HCT116 (cell line): ENCODE results near the gene SLC44A1. TPM values are rescaled to one million over a fixed set of nuclear protein-coding genes. Genes with fewer than 3 reads are reported as not detected.
A peak's percentile ranks its signal among the peaks of the same experiment; 100 is the strongest.

Experiments used
- ATAC-seq: fragments of 200-7000 bp; cut with Tn5 transposase; 2 replicates; pipeline ENCODE4 v1.9.1; 2020; ENCODE audit warnings: mild to moderate bottlenecking, moderate library complexity
- BruUV-seq: library from RNA; stranded (reverse); fragments of 400-500 nt; replicated peaks from 2 replicates; lab custom pipeline; 2021; lab: Mats Ljungman, UMichigan
- CTCF ChIA-PET: fragments of 300-600 bp; sonication (Branson Sonifier 250); formaldehyde crosslinking; loops from one replicate; lab custom pipeline; 2021; ENCODE audit warnings: antibody characterized with exemption; lab: Charles Lee
- POLR2A ChIA-PET: fragments of 300-600, 350-600 bp; sonication (Branson Sonifier 250); formaldehyde crosslinking; loops from one replicate; lab custom pipeline; 2021; ENCODE audit warnings: antibody characterized with exemption; lab: Charles Lee
- RAD21 ChIA-PET, 2 experiments: fragments of 300-600 bp; sonication (Branson Sonifier 250); formaldehyde crosslinking; loops; one replicate each; lab custom pipeline; 2023; ENCODE audit warnings: low total read pairs in 2 of 2; ENCODE audit not compliant: uncharacterized antibody in 2 of 2, unreplicated experiment in 2 of 2, low non-redundant PET in 1 of 2; lab: Charles Lee
- DNase-seq: peaks from one replicate; pipeline ENCODE4 v3.0.0-alpha.2; 2010; ENCODE audit warnings: low read depth, low spot score
- H2AFZ ChIP-seq: fragments of 200-600 bp; shearing (Covaris generic), sonication (generic); 2 replicates; pipeline ENCODE4 v1.6.1; 2017; ENCODE audit warnings: low read depth, mixed run types, mixed read lengths, antibody characterized with exemption, low read length; ENCODE audit not compliant: poor library complexity, severe bottlenecking
- H3K27ac ChIP-seq: 2 replicates; pipeline ENCODE4 v1.5.1; 2012; ENCODE audit warnings: low read depth, low read length
- H3K27me3 ChIP-seq: fragments of 200-600 bp; sonication (generic); 2 replicates; pipeline ENCODE4 v1.6.1; 2016; ENCODE audit warnings: mixed run types, low read length, mixed read lengths; ENCODE audit not compliant: insufficient read depth
- H3K36me3 ChIP-seq, 2 experiments: fragments of 200-500 bp in 1 of 2; fragments of 200-600 bp in 1 of 2; sonication (Bioruptor generic) in 1 of 2; sonication (generic) in 1 of 2; 2 replicates each; pipeline versions ENCODE4 v1.5.1 to v1.6.1; 2014 to 2016; ENCODE audit warnings: low read length in 2 of 2, inconsistent platforms in 1 of 2, mixed read lengths in 1 of 2, mixed run types in 1 of 2; ENCODE audit not compliant: insufficient read depth in 2 of 2, control insufficient read depth in 1 of 2
- H3K4me1 ChIP-seq, 2 experiments: fragments of 200-600 bp in 1 of 2; sonication (generic) in 1 of 2; 2 replicates each; pipeline versions ENCODE4 v1.5.1 to v1.6.1; 2012 to 2017; ENCODE audit warnings: low read length in 2 of 2, inconsistent platforms in 1 of 2, mild to moderate bottlenecking in 1 of 2, mixed read lengths in 1 of 2, mixed run types in 1 of 2, moderate library complexity in 1 of 2; ENCODE audit not compliant: insufficient read depth in 2 of 2, control insufficient read depth in 1 of 2
- H3K4me2 ChIP-seq: fragments of 200-600 bp; sonication (generic); 2 replicates; pipeline ENCODE4 v1.6.1; 2017; ENCODE audit warnings: mixed run types, low read length, mixed read lengths
- H3K4me3 ChIP-seq, 2 experiments: fragments of 200-600 bp in 1 of 2; sonication (generic) in 1 of 2; replicated peaks in 1 of 2; 2 replicates each; pipeline ENCODE4 v1.5.1; 2011 to 2016; ENCODE audit warnings: low read length in 2 of 2, control low read depth in 1 of 2, low read depth in 1 of 2, mild to moderate bottlenecking in 1 of 2, mixed read lengths in 1 of 2, mixed run types in 1 of 2
- H3K79me2 ChIP-seq: fragments of 200-600 bp; sonication (generic); 2 replicates; pipeline ENCODE4 v1.6.1; 2017; ENCODE audit warnings: mild to moderate bottlenecking, mixed run types, low read length, moderate library complexity, mixed read lengths; ENCODE audit not compliant: insufficient read depth
- H3K9ac ChIP-seq: fragments of 200-600 bp; sonication (generic); 2 replicates; pipeline ENCODE4 v1.6.1; 2016; ENCODE audit warnings: low read length, mixed read lengths
- H3K9me2 ChIP-seq: fragments of 200-600 bp; sonication (generic), shearing (Covaris generic); 2 replicates; pipeline ENCODE4 v1.6.1; 2017; ENCODE audit warnings: mixed run types, mild to moderate bottlenecking, moderate library complexity; ENCODE audit not compliant: insufficient read depth
- H3K9me3 ChIP-seq, 2 experiments: fragments of 200-500 bp in 1 of 2; fragments of 200-600 bp in 1 of 2; sonication (Bioruptor generic) in 1 of 2; sonication (generic) in 1 of 2; 2 replicates each; pipeline ENCODE4 v1.6.1; 2014 to 2017; ENCODE audit warnings: low read length in 2 of 2, mixed read lengths in 2 of 2, inconsistent platforms in 1 of 2, low read depth in 1 of 2, mild to moderate bottlenecking in 1 of 2, mixed run types in 1 of 2, moderate library complexity in 1 of 2; ENCODE audit not compliant: control insufficient read depth in 1 of 2, insufficient read depth in 1 of 2
- H4K20me1 ChIP-seq: fragments of 200-600 bp; sonication (generic), shearing (Covaris generic); 2 replicates; pipeline ENCODE4 v1.6.1; 2017; ENCODE audit warnings: mixed run types, mild to moderate bottlenecking, moderate library complexity; ENCODE audit not compliant: insufficient read depth
- CEBPB ChIP-seq: IDR thresholded peaks from 2 replicates; pipeline ENCODE4 v1.6.1; 2012; ENCODE audit warnings: low read depth
- CTCF ChIP-seq, 3 experiments: fragments of 200-600 bp in 1 of 3; sonication (generic) in 1 of 3; IDR thresholded peaks in 2 of 3; conservative IDR thresholded peaks in 1 of 3; 2 replicates each; pipeline ENCODE4 v1.5.1; 2012 to 2017; ENCODE audit warnings: low read depth in 2 of 3, low read length in 2 of 3, antibody characterized with exemption in 1 of 3, borderline replicate concordance in 1 of 3, control low read depth in 1 of 3, mild to moderate bottlenecking in 1 of 3, mixed read lengths in 1 of 3, mixed run types in 1 of 3, moderate library complexity in 1 of 3; ENCODE audit not compliant: insufficient read depth in 1 of 3
- ELF1 ChIP-seq: IDR thresholded peaks from 2 replicates; pipeline ENCODE4 v1.6.1; 2012; ENCODE audit warnings: low read depth, borderline replicate concordance
- JUND ChIP-seq: IDR thresholded peaks from 2 replicates; pipeline ENCODE4 v1.6.1; 2012
- MAX ChIP-seq: IDR thresholded peaks from 2 replicates; pipeline ENCODE4 v1.6.1; 2012
- RAD21 ChIP-seq: IDR thresholded peaks from 2 replicates; pipeline ENCODE4 v1.6.1; 2012; ENCODE audit warnings: low read depth, mild to moderate bottlenecking
- REST ChIP-seq: IDR thresholded peaks from 2 replicates; pipeline ENCODE4 v1.6.1; 2012; ENCODE audit warnings: low read depth
- SIN3A ChIP-seq: IDR thresholded peaks from 2 replicates; pipeline ENCODE4 v1.6.1; 2012; ENCODE audit warnings: low read depth
- SP1 ChIP-seq: IDR thresholded peaks from 2 replicates; pipeline ENCODE4 v1.6.1; 2012; ENCODE audit warnings: low read depth
- SRF ChIP-seq: IDR thresholded peaks from 2 replicates; pipeline ENCODE4 v1.6.1; 2012; ENCODE audit warnings: low read depth
- YY1 ChIP-seq: IDR thresholded peaks from 2 replicates; pipeline ENCODE4 v1.6.1; 2011; ENCODE audit warnings: low read length, low read depth, moderate library complexity, mild to moderate bottlenecking; ENCODE audit not compliant: insufficient replicate concordance; ENCODE audit errors: extremely low read depth
- ZBTB33 ChIP-seq: IDR thresholded peaks from 2 replicates; pipeline ENCODE4 v1.6.1; 2011; ENCODE audit warnings: mild to moderate bottlenecking, low read length, moderate library complexity; ENCODE audit not compliant: insufficient replicate concordance; ENCODE audit errors: extremely low read depth
- ZNF274 ChIP-seq: fragments of 200-500 bp; sonication (Bioruptor generic); IDR thresholded peaks from 2 replicates; pipeline ENCODE4 v1.6.1; 2014; ENCODE audit warnings: mild to moderate bottlenecking, low read depth, low read length, inconsistent platforms
- intact Hi-C: fragments of 100-400 bp; cut with micrococcal nuclease; formaldehyde crosslinking; loops from 2 replicates; pipeline ENCODE4 v1.10.0; 2022
- total RNA-seq: library from RNA; stranded (reverse); gene quantifications from one replicate; pipeline ENCODE4 v1.2.1, GENCODE V29; 2021; ENCODE audit not compliant: unreplicated experiment

The SLC44A1 gene
- total RNA-seq, 1 experiment from 2014 or later, result 44.1 TPM

GRCh38 chr9:105473221-105473620 is 228.8 kb downstream of the SLC44A1 start (continued):
- TF ChIP-seq REST (no peak), SIN3A (no peak), SRF (no peak), SP1 (no peak)

- RAD21 ChIA-PET, result no interaction called here
- H3K4me2 ChIP-seq, result no peak overlapping the region
- intact Hi-C loops, result no loop called here
- no peak for DNase-seq
- POLR2A ChIA-PET, result no interaction called here
- no peaks in the 10 kb centered on the region for H3K9me2 ChIP-seq
- BruUV-seq, result no TSS peak
- H3K79me2 ChIP-seq, result no peaks in the 10 kb centered on the region
- H3K27ac ChIP-seq, result no peak overlapping the region
- peak; percentile 71 for ATAC-seq
- no peaks in the 10 kb centered on the region for H4K20me1 ChIP-seq
- H3K9ac ChIP-seq, result no peak overlapping the region
- CTCF ChIA-PET, result interaction anchor here (1.0 kb wide), 1 partner anchor 12 kb away, joined by 3 read pairs; no protein-coding TSS in a partner anchor
- H3K4me1 ChIP-seq, result no peaks in the 10 kb centered on the region
- no peak overlapping the region for H3K4me3 ChIP-seq
- no peaks in the 10 kb centered on the region for H3K27me3 ChIP-seq
- no peak overlapping the region for H2AFZ ChIP-seq
- peaks cover 0 to 3% of the 10 kb centered on the region in 2 experiments; a peak in 1 of 4 replicates for H3K36me3 ChIP-seq
- no peaks in the 10 kb centered on the region for H3K9me3 ChIP-seq
- TF ChIP-seq ELF1, result no peak
- TF ChIP-seq YY1, result no peak
- TF ChIP-seq REST, result no peak
- TF ChIP-seq ZBTB33, result no peak
- peak; percentile 21; the same call in 1 of the 2 replicates for TF ChIP-seq RAD21
- no peak for TF ChIP-seq ZNF274
- TF ChIP-seq MAX, result no peak
- TF ChIP-seq CTCF (IDR thresholded peaks at IDR 0.05 in 2 of 3, conservative IDR thresholded peaks at IDR 0.05 in 1 of 3; ENCODE audit: borderline replicate concordance in 1 of 3, insufficient read depth in 1 of 3, low read depth in 2 of 3, low read length in 2 of 3), result peak; percentile 7 to 35 (median 33); a peak in 4 of 6 replicates
- TF ChIP-seq JUND, result no peak
- no peak for TF ChIP-seq CEBPB
Observed at GRCh38 chr9:105475302-105475701, 230.9 kb downstream of the SLC44A1 start.
